Kidney epithelial cell (primary cell): ENCODE results near the gene SCN9A. TPM values are rescaled to one million over a fixed set of nuclear protein-coding genes. Genes with fewer than 3 reads are reported as not detected.

ENCODE experiments used
- DNase-seq: peaks from one replicate; pipeline ENCODE4 v3.0.0-alpha.2; 2010; ENCODE audit warnings: low read depth
- H3K27me3 ChIP-seq: 2 replicates; pipeline ENCODE4 v1.6.0; 2011; ENCODE audit warnings: low read length; ENCODE audit not compliant: control insufficient read depth, insufficient read depth
- H3K36me3 ChIP-seq: 2 replicates; pipeline ENCODE4 v1.5.1; 2011; ENCODE audit warnings: low read length; ENCODE audit not compliant: control insufficient read depth, insufficient read depth
- H3K4me3 ChIP-seq: 2 replicates; pipeline ENCODE4 v1.5.1; 2011; ENCODE audit warnings: low read depth, mild to moderate bottlenecking, control low read depth, low read length
- CTCF ChIP-seq: IDR thresholded peaks from 2 replicates; pipeline ENCODE4 v1.5.1; 2011; ENCODE audit warnings: mild to moderate bottlenecking, moderate library complexity, low read length, control low read depth, inconsistent platforms; ENCODE audit not compliant: insufficient read depth, poor library complexity, severe bottlenecking
- total RNA-seq: library from RNA; depleted of rRNA; stranded (reverse); fragments of >200 nt; gene quantifications from 2 replicates; pipeline ENCODE4 v1.2.3, GENCODE V29; 2015

Gene SCN9A
- total RNA-seq, 1 donor from 2014 or later, result 8.1 TPM

DNA sequence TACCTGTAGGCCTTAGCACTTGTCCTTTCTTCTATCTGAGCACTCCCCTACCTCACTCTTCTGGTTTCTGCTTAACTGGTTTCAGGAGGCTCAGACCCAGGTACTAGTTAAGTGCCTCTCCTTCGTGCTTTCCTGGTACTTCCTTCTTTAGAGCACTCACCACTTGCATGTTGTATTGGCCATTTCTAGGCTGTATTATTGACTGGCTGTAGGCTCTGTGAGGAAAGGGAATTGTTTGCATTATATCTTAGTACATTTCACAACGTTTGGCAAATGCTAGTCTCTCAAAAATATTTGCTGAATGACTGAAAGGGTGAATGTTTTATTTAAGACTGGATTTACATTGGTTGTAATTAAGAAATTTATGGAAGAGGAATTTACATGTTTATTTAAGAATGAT lies 212.0 kb downstream of the SCN9A start:
- no peak overlapping the region for H3K4me3 ChIP-seq
- no peaks in the 10 kb centered on the region for H3K36me3 ChIP-seq
- no peak for TF ChIP-seq CTCF
- no peak for DNase-seq
- no peaks in the 10 kb centered on the region for H3K27me3 ChIP-seq

GRCh38 chr2:166158546-166158945 lies 217.2 kb downstream of the SCN9A start:
- TF ChIP-seq CTCF, result no peak
- no peak for DNase-seq
- H3K27me3 ChIP-seq, result no peaks in the 10 kb centered on the region
- no peak overlapping the region for H3K4me3 ChIP-seq
- no peaks in the 10 kb centered on the region for H3K36me3 ChIP-seq

GRCh38 chr2:166157578-166157977 lies 218.2 kb downstream of the SCN9A start:
- H3K4me3 ChIP-seq, result no peak overlapping the region
- H3K27me3 ChIP-seq, result no peaks in the 10 kb centered on the region
- no peak for TF ChIP-seq CTCF
- no peaks in the 10 kb centered on the region for H3K36me3 ChIP-seq
- DNase-seq, result no peak

DNA sequence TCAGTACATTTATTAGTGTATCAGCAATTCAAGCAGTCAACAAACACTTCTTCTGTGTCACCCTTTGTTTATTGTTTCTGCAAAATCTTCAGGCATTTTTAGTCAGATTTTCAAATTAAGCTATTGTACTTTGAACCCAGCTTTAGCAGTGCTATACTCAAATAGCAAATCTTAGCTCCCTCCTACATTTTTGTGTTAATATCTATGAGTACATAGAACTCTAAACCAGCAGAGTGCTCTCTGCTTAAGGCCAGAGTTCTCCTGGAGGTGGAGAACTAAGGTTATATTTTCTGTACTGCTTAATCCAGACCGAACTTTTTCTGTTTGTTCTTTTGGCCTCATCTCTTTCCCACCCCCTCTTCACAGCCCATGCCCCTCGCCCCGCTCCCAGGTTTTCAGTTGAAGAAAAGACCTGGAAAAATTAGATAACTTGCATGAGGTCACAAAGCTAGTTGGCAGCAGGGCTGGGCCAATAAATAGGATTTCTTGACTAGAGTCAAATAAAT lies 218.7 kb downstream of the SCN9A start:
- Histone ChIP-seq H3K4me3 (no peak overlapping the region), H3K27me3 (no peaks in the 10 kb centered on the region), H3K36me3 (no peaks in the 10 kb centered on the region)
- DNase-seq, result no peak
- TF ChIP-seq CTCF, result no peak

- Histone ChIP-seq H3K27me3 (no peaks in the 10 kb centered on the region), H3K36me3 (no peaks in the 10 kb centered on the region), H3K4me3 (no peak overlapping the region)
- DNase-seq, result no peak
- no peak for TF ChIP-seq CTCF
Observed at GRCh38 chr2:166155589-166155988, 220.2 kb downstream of the SCN9A start.

DNA sequence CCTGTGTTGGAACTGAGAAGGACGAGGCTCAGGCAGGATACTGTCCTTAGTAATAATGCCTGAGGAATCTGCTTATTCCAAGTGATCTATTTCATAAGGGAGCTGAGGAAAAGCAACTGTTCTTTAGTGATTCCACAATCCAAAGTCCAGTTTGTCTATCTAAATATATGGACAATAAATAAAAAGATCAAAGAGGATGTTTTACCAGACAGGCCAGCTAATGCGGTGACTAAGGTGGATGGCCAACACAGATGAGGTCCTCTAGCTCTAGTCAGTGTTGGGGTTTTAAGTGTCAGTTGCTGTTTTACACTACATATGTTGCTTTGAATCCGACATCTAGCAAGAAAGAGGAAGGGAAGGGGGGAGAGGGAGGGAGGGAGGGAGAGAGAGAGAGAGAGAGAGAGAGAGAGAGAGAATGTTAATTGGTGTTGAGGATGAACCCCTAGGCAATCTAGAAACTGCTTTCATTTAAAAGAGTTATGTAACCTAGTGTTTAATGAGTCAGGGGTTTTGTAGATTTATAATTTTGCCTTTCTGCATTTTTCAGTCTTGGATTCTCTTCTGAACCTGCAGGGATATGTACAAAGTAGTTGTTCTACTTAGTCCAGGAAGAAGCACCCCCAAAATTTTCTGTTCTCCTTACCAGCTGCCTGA lies 220.9 kb downstream of the SCN9A start:
- no peak for TF ChIP-seq CTCF
- Histone ChIP-seq H3K4me3 (no peak overlapping the region), H3K27me3 (no peaks in the 10 kb centered on the region), H3K36me3 (no peaks in the 10 kb centered on the region)
- no peak for DNase-seq
